ENCODE results near the gene CMYA5.

DNA sequence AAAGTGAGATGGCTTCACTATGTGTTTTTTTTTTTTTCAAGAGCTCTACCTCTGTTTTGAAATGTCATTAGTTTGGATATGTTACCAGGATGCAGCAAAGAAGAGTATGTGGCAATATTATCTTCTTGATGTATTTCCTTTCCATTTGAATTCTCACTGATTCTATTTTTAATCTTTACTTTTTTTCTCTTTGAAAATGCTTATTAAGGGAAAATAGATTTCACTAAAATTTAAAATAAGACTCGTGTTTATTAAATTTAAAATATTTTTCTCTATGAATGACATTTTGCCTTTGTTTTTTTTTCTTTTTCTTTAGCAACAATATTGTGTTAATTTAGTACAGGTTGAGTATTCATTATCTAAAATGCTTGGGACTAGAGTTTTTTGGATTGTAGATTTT is 48.2 kb upstream of the CMYA5 start:
- TF ChIP-seq, protein P1, sequence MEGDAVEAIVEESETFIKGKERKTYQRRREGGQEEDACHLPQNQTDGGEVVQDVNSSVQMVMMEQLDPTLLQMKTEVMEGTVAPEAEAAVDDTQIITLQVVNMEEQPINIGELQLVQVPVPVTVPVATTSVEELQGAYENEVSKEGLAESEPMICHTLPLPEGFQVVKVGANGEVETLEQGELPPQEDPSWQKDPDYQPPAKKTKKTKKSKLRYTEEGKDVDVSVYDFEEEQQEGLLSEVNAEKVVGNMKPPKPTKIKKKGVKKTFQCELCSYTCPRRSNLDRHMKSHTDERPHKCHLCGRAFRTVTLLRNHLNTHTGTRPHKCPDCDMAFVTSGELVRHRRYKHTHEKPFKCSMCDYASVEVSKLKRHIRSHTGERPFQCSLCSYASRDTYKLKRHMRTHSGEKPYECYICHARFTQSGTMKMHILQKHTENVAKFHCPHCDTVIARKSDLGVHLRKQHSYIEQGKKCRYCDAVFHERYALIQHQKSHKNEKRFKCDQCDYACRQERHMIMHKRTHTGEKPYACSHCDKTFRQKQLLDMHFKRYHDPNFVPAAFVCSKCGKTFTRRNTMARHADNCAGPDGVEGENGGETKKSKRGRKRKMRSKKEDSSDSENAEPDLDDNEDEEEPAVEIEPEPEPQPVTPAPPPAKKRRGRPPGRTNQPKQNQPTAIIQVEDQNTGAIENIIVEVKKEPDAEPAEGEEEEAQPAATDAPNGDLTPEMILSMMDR (IDR thresholded peaks at IDR 0.05; ENCODE audit: low read depth, low read length) = no peak
- no peak for TF ChIP-seq EZH2phosphoT487 (IDR thresholded peaks at IDR 0.05; ENCODE audit: low read depth)
